Germinal center (tissue), 1 donor: ENCODE data around the gene NDUFA6.
A peak's percentile ranks its signal among the peaks of the same experiment; 100 is the strongest.

Experiments used
- DNase-seq: peaks from one replicate; pipeline ENCODE4 v3.0.0; 2012; ENCODE audit warnings: mixed read lengths, low spot score

The NDUFA6 gene

GRCh38 chr22:42070517-42071422 lies 19.8 kb downstream of the NDUFA6 start, which contains the start of gene NAGA:
Gene NAGA (minus strand): TSS chr22:42070812. CDS start chr22:42070297, 515 bp downstream.
- peak; percentile 94 for DNase-seq

DNA sequence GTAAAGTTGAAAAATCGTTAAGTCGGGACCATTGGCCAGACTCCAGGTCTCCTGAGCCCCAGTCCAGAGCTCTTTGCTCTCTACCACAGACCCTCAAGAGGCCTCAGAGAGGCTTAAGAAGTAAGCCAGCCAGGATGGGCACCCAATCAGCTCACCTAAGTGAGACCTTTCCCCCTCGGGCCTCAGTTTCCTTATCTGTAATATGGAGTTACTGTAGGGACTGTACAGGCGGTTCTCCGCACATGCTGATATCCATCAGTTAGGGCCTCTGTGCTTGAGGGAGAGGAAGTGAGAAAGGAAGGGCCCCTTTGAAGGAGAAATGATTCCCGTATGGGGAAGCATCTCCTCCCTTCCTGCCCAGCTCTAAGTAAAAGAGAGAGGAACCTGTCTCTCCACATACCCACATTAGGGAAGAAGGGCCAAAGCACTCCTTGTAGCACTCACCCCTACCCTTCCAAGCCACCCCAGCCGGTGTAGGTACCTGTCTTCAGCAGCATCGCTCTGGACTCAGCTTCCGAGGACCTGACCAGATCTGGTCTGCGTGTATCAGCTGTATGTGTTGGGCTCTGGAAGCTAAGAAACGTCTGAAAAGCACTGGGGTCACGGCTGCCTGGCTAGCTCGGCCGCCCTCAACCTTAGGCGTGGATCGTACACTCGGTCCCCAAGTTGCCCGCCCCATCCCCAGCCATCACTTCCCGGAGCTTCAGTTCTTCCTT lies 20.6 kb downstream of the NDUFA6 start:
- DNase-seq = peak; percentile 21

DNA sequence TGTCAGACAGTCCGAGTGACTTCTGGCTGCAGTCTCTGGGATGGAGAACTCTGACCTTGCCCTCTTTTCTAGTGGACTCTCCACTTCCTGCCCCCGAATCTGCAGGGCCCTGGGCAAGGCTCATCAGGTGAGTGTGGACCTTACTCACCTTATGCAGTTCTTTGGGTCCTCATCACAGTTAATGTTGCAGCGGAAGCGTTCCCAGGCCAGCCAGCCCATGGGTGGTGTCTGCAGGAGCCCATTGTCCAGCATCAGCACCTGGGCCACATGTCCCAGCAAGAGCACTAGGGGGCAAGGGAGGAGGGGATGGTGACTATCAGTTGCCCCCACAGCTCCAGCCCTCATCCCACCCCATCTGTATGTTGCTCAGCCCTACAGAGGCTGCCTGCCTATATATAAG lies 22.3 kb downstream of the NDUFA6 start:
- DNase-seq = no peak

DNA sequence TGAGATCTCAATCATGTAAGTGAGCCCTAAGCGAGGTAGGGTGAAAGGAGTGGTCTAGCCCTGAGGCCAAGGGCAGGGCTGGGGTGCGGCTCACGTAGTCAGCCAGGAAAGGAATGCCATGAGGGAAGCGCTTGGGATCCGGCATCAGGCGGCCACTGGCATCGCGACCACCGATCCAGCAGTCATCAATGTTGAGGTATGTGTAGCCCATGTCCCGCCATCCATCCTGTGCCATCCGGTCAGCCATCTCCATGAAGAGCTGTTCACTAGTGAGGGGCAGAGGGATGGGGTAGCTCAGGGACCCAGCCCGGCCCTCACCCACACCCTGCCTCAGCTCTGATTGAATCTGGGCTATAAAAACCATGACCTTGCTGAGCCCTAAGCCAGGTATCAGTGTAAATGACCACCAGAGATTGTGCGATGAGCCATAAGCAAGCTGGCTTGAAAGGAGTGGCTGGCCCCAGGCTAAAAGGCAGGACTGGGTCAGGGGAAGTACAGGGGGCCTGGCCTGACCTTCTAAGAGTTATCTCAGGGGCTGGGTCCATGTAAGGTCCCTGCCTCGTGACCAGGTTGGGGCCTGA lies 22.8 kb downstream of the NDUFA6 start:
- no peak for DNase-seq

GRCh38 chr22:42066937-42067336 lies 23.6 kb downstream of the NDUFA6 start:
- no peak for DNase-seq

DNA sequence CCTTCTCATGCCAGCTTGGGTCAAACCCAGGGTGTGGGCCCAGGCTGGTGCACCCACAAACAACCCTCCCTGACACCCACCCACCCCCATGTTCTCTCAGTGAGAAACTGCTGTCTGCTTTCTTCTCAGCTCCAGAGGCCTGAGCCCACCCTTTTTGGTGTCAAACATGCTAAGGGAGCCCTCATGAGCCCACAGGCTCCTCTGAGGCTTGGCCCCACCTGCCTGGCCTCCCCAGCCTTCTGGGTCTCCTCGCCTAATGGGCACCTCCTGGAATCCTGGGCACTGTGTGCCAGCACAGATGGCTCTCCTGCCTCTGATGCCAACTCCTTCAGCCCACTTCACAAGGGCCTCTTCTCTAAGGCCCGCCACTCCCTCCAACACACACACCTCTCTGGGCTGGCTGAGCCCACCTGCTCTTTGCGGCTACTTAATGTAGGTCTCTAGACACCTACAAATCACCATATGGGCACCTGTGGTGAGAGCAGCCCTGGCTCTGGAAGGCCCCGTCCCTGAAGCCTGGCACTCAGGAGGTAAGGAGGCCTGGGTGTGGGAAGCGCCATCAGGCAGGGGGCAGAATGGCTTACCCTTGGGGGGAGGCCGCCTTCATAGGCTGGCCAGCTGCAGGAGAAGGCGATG lies 24.3 kb downstream of the NDUFA6 start:
- no peak for DNase-seq

GRCh38 chr22:42065438-42066125 lies 25.0 kb downstream of the NDUFA6 start:
- DNase-seq = no peak

- DNase-seq = no peak
These were observed 25.9 kb downstream of the NDUFA6 start for GRCh38 chr22:42064629-42065028.

- no peak for DNase-seq
These were observed 27.9 kb downstream of the NDUFA6 start for GRCh38 chr22:42062506-42063170.

- DNase-seq = no peak
These were observed 29.5 kb downstream of the NDUFA6 start for GRCh38 chr22:42061041-42061440.

GRCh38 chr22:42060489-42060888 lies 30.1 kb downstream of the NDUFA6 start:
- no peak for DNase-seq

- no peak for DNase-seq
These were observed 33.6 kb downstream of the NDUFA6 start for GRCh38 chr22:42056757-42057511.

DNA sequence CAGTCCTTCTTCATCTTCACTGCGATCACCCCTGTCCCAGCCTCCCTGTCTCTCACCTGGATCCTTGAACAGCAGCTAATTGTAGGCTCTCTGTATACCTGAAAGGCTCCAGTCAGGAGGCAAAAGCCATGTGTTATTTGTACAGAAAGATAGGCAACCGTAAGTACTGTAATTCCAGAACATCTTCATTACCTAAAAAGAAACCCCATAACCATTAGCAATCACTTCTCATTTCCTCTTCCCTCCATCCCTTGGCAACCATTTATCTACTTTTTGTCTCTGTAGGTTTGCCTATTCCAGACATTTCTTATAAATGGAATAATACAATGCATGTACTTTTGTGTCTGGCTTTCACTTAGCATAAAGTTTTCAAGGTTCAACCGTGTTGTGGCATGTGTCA lies 37.8 kb downstream of the NDUFA6 start:
- no peak for DNase-seq

GRCh38 chr22:42050641-42051180 lies 39.9 kb downstream of the NDUFA6 start:
- no peak for DNase-seq

GRCh38 chr22:42041784-42042183 lies 48.8 kb downstream of the NDUFA6 start:
- DNase-seq = no peak

DNA sequence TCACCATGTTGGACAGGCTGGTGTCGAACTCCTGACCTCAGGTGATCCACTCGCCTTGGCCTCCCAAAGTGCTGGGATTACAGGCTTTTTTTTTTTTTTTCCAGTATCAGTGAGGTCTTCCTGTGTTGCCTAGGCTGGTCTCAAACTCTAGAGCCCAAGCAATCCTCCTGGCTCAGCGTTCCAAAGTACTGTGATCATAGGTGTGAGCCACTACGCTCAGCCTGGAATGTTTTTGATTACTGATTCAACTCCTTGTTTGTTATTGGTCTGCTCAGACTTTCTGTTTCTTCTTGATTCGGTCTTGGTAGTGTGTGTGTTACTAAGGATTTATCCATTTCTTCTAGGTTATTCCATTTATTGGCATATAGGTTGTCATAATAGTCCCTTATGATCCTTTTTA lies 51.3 kb downstream of the NDUFA6 start:
- DNase-seq = no peak
